Right forelimb (tissue), 1 donor: Measurements from ENCODE around the gene DPP7.
"Not testable (repeated sequence)": the region's sequence is repeated elsewhere in the genome, so short reads cannot be mapped to it uniquely, and the experiment has no call there.

Experiments used
- DNase-seq: peaks from one replicate; pipeline ENCODE4 v3.0.0-alpha.2; 2018

The DPP7 gene

GRCh38 chr9:137128158-137128861 lies 13.8 kb upstream of the DPP7 start:
- no peak for DNase-seq

GRCh38 chr9:137127301-137128157 lies 13.0 kb upstream of the DPP7 start:
- no peak for DNase-seq

GRCh38 chr9:137126786-137127185 lies 12.3 kb upstream of the DPP7 start:
- no peak for DNase-seq

- not testable (repeated sequence) for DNase-seq
Measured at GRCh38 chr9:137123952-137124462, 9.5 kb upstream of the DPP7 start.

GRCh38 chr9:137123468-137123837 lies 8.9 kb upstream of the DPP7 start:
- DNase-seq: no peak

GRCh38 chr9:137122796-137123467 lies 8.4 kb upstream of the DPP7 start:
- not testable (repeated sequence) for DNase-seq

- DNase-seq: not testable (repeated sequence)
Measured at GRCh38 chr9:137121927-137122795, 7.6 kb upstream of the DPP7 start.

- DNase-seq: not testable (repeated sequence)
Measured at GRCh38 chr9:137118092-137118603, 3.6 kb upstream of the DPP7 start.

- DNase-seq: no peak
Measured at GRCh38 chr9:137117269-137117731, 2.8 kb upstream of the DPP7 start.

GRCh38 chr9:137116728-137117127 lies 2.2 kb upstream of the DPP7 start:
- no peak for DNase-seq

- no peak for DNase-seq
Measured at GRCh38 chr9:137116027-137116507, 1.5 kb upstream of the DPP7 start.

- DNase-seq: no peak
Measured at GRCh38 chr9:137115394-137116026, 977 bp upstream of the DPP7 start.

GRCh38 chr9:137114220-137114612 lies 317 bp downstream of the DPP7 start:
- DNase-seq: no peak

- DNase-seq: no peak
Measured at GRCh38 chr9:137113385-137114159, 961 bp downstream of the DPP7 start.

GRCh38 chr9:137112564-137113384 lies 1.8 kb downstream of the DPP7 start:
- no peak for DNase-seq

GRCh38 chr9:137111788-137112563 lies 2.6 kb downstream of the DPP7 start:
- no peak for DNase-seq

- no peak for DNase-seq
Measured at GRCh38 chr9:137110911-137111787, 3.4 kb downstream of the DPP7 start.
